Cardiac muscle cell (in vitro differentiated cells and primary cell): Measurements from ENCODE around the gene ABHD16A. TPM values are rescaled to one million over a fixed set of nuclear protein-coding genes. Genes with fewer than 3 reads are reported as not detected.

Source experiments
- DNase-seq, 2 donors: peaks; one replicate each; pipeline versions ENCODE4 v3.0.0 to v3.0.0-alpha.2; 2010 to 2017; ENCODE audit warnings: low read depth in 1 of 2, low spot score in 1 of 2
- H3K27ac ChIP-seq: fragments of 200-600 bp; sonication (generic); 2 replicates; pipeline ENCODE4 v1.5.1; 2016
- H3K27me3 ChIP-seq: fragments of 200-600 bp; sonication (generic); 2 replicates; pipeline ENCODE4 v1.6.0; 2016; ENCODE audit warnings: control low read depth
- H3K36me3 ChIP-seq: fragments of 200-600 bp; sonication (generic); 2 replicates; pipeline ENCODE4 v1.5.1; 2016; ENCODE audit warnings: control low read depth
- H3K4me1 ChIP-seq: fragments of 200-600 bp; sonication (generic); 2 replicates; pipeline ENCODE4 v1.8.1; 2017; ENCODE audit warnings: low read depth, mild to moderate bottlenecking, mixed run types
- H3K4me3 ChIP-seq: fragments of 200-600 bp; sonication (generic); 2 replicates; pipeline ENCODE4 v1.5.1; 2016; ENCODE audit warnings: mild to moderate bottlenecking
- H3K9me3 ChIP-seq: fragments of 200-600 bp; sonication (generic); 2 replicates; pipeline ENCODE4 v1.5.1; 2017; ENCODE audit warnings: low read depth, mild to moderate bottlenecking, control low read depth
- polyA plus RNA-seq: library from polyadenylated mRNA; unstranded; fragments of >200 nt; fragmentation: Nextera tagmentation; extraction: Ambion mirVana; gene quantifications from 2 replicates; pipeline ENCODE4 v1.2.1, GENCODE V29; 2016
- total RNA-seq: library from RNA; depleted of rRNA; stranded (reverse); fragments of >200 nt; gene quantifications from 2 replicates; pipeline ENCODE4 v1.2.3, GENCODE V29; 2016
- TF ChIP-seq, protein P1 (sequence below): IDR thresholded peaks from 2 replicates; pipeline ENCODE4 v1.5.1; 2012; ENCODE audit warnings: low read depth, mild to moderate bottlenecking, low read length

ABHD16A gene
- total and polyA plus RNA-seq, 2 experiments from 2014 or later: 48.0 to 65.1 TPM

DNA sequence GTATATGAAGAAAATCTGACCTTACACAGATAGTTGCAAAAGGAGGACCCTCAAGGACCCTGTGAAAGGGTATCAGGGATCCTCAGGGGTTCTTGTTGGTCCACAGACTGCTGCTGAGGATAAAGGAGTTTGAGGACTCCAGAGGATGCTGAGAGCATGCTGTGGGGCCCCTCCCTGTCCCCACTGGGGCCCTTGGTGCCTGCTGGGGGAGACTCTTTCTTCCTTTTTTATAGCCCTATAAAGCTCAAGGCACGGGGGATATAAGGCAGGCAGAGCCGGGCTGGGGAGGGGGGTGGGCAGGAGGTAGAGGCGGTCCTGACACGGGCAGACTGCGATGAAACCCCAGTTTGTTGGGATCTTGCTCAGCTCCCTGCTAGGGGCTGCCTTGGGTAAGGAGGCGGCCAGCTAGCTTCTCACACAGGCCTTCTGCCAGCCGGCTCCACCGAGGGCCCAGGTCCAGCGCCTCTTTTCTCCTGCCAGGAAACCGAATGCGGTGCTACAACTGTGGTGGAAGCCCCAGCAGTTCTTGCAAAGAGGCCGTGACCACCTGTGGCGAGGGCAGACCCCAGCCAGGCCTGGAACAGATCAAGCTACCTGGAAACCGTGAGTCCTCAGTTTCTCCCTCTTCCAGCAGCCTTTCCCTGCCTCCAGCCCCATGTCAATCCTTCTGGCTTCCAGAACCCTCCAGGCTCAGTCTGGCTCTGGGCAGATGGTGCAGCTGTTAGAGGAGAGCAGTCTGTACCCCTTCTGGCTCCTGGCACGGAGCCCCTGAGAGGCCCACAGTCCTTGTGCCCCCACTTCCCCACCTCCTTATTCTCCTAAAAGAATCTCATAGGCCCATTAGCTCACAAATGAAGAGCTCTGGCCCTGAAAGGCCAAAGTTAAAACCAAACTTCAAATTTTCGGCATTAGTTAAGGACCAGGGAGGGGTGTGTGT lies 12.2 kb upstream of the ABHD16A start, which contains the start of gene LY6G6D:
Gene LY6G6D, plus strand, starts transcription at position 327 of the 937 bp plus-strand sequence. Its CDS starts 8 bp downstream, at position 335.
- no peak for DNase-seq
- TF ChIP-seq, protein P1, sequence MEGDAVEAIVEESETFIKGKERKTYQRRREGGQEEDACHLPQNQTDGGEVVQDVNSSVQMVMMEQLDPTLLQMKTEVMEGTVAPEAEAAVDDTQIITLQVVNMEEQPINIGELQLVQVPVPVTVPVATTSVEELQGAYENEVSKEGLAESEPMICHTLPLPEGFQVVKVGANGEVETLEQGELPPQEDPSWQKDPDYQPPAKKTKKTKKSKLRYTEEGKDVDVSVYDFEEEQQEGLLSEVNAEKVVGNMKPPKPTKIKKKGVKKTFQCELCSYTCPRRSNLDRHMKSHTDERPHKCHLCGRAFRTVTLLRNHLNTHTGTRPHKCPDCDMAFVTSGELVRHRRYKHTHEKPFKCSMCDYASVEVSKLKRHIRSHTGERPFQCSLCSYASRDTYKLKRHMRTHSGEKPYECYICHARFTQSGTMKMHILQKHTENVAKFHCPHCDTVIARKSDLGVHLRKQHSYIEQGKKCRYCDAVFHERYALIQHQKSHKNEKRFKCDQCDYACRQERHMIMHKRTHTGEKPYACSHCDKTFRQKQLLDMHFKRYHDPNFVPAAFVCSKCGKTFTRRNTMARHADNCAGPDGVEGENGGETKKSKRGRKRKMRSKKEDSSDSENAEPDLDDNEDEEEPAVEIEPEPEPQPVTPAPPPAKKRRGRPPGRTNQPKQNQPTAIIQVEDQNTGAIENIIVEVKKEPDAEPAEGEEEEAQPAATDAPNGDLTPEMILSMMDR: no peak
- peaks cover 11% of the 10 kb centered on the region for H3K4me1 ChIP-seq
- H3K36me3 ChIP-seq: no peaks in the 10 kb centered on the region
- H3K27ac ChIP-seq: no peak within 1 kb of the TSS
- no peaks in the 10 kb centered on the region for H3K27me3 ChIP-seq
- no peaks in the 10 kb centered on the region for H3K9me3 ChIP-seq
- H3K4me3 ChIP-seq: no peak within 1 kb of the TSS

DNA sequence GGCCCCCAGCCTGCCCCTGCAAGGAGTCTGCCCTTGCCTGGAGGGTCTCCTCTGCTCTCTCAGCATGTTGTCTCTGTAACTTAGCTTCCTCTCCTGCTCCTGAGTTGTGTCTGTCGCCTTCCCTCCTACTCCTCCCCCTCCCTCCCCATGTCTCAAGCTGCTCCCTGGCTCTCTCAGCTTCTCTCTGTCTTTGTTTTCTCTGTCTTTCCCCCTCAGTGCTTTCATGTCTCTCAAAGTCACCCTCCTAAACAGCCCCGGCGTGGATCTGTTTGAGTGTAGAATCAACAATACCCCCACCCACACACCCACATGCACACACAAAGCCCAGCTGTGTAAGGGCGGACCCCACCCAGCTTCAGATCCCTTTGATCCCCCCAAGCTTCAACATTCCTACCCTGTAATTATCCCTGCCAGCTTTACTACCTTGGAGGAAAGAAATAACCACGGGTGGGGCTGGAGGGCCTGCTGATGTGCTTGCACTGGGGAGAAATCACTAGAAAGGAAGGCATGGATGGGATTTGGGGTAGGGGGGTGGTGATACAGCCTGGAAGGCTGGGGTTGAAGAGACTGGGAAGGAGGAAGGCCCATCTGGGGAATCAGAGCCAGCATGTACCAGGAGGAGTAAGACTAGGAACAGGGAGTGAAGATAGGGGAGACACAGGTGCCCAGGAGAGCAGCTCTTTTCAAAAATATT lies 11.0 kb upstream of the ABHD16A start:
- Histone ChIP-seq H3K36me3 (no peaks in the 10 kb centered on the region), H3K27me3 (no peaks in the 10 kb centered on the region), H3K4me3 (no peak overlapping the region), H3K27ac (no peak overlapping the region), H3K4me1 (peaks cover 11% of the 10 kb centered on the region), H3K9me3 (no peaks in the 10 kb centered on the region)
- DNase-seq: no peak
- TF ChIP-seq, protein P1: no peak

DNA sequence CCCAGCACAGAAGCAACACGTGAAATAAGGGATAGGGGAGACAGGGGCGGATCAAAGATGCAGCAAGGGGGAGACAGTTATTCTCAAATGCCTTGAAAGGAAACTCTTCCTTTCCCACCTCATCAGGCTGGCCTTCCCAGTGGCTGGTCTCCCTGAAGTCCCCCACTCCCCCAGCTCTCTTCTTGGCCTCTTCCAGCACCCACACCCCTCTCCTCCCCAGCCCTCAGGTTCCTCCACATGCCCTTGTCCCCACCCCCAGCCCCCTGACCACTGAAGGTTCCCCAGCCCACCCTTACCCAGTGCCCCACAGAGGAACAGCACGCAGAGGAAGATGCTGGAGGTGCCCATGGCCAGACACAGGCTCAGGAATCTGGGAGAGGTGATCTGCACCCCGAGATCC lies 10.3 kb upstream of the ABHD16A start:
- Histone ChIP-seq H3K4me1 (peaks cover 11% of the 10 kb centered on the region), H3K36me3 (no peaks in the 10 kb centered on the region), H3K4me3 (no peak overlapping the region), H3K27me3 (no peaks in the 10 kb centered on the region), H3K27ac (no peak overlapping the region), H3K9me3 (no peaks in the 10 kb centered on the region)
- DNase-seq: no peak
- TF ChIP-seq, protein P1: no peak

DNA sequence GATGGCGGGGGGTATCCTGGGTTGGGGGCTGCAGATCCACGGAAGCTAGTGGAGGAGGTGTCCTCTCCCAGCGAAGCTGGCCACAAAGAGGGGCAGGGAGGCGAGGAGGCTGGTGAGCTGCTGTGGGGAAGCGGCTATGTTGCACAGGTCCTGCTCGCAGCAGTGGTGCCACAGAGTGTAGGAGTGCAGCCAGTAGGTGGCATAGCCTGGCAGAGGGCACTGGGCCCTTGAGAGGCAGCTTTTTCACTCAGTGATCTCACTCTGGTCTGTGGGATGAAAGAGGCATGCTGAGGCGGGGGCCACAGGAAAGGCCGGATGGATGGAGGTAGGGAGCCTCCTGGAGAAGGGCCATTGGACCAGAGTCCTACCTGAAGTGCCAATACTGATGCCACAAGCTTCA lies 9.2 kb upstream of the ABHD16A start:
- TF ChIP-seq, protein P1: no peak
- H3K9me3 ChIP-seq: no peaks in the 10 kb centered on the region
- H3K27ac ChIP-seq: no peak overlapping the region
- no peaks in the 10 kb centered on the region for H3K27me3 ChIP-seq
- DNase-seq: no peak
- no peaks in the 10 kb centered on the region for H3K36me3 ChIP-seq
- H3K4me3 ChIP-seq: no peak overlapping the region
- peaks cover 11% of the 10 kb centered on the region for H3K4me1 ChIP-seq

DNA sequence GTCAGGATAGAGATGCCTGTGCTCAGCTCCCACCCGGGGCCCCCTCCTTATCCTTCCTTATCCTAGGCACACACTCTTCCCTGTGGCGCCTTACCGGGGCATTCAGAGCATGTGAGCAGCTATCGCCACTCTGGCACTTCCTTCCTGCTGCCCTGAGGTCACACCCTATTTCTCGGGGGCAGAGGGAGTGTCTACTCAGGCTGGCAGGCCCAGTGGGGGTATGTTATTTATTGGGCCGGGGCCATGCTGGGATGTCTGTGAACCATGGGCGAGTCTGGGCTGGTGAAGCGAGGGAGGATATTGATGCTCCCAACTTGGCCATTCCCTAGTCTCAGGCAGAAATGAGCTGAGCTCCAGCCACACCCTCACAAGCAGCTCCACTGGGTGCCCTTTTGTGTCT lies 8.1 kb upstream of the ABHD16A start:
- Histone ChIP-seq H3K36me3 (no peaks in the 10 kb centered on the region), H3K4me3 (no peak overlapping the region), H3K9me3 (no peaks in the 10 kb centered on the region), H3K27me3 (no peaks in the 10 kb centered on the region), H3K4me1 (peaks cover 11% of the 10 kb centered on the region), H3K27ac (no peak overlapping the region)
- TF ChIP-seq, protein P1: no peak
- no peak for DNase-seq
